Aorta (tissue), 5 donors: ENCODE measurements around the gene SPTBN4. TPM values are rescaled to one million over a fixed set of nuclear protein-coding genes. Genes with fewer than 3 reads are reported as not detected.

Experiments
- ATAC-seq: fragments of 200-7000 bp; cut with Tn5 transposase; one replicate; pipeline ENCODE4 v1.9.1; 2022; ENCODE audit warnings: moderate library complexity; ENCODE audit not compliant: low FRiP score
- DNase-seq, 2 donors: peaks; one replicate each; pipeline ENCODE4 v3.0.0-alpha.2; 2020
- H3K27ac ChIP-seq, 2 donors: one replicate each; pipeline ENCODE4 v1.5.1; 2013; ENCODE audit warnings: low read length in 2 of 2, mild to moderate bottlenecking in 2 of 2, moderate library complexity in 2 of 2, control low read depth in 1 of 2, inconsistent platforms in 1 of 2, low read depth in 1 of 2
- H3K27me3 ChIP-seq, 2 donors: one replicate each; pipeline ENCODE4 v1.6.1; 2013; ENCODE audit warnings: control low read depth in 1 of 2, low read length in 1 of 2, mild to moderate bottlenecking in 1 of 2, moderate library complexity in 1 of 2; ENCODE audit not compliant: insufficient read depth in 2 of 2, control insufficient read depth in 1 of 2
- H3K36me3 ChIP-seq, 2 donors: one replicate each; pipeline ENCODE4 v1.6.1; 2013; ENCODE audit warnings: control low read depth in 1 of 2, low read length in 1 of 2, mild to moderate bottlenecking in 1 of 2; ENCODE audit not compliant: insufficient read depth in 2 of 2, control insufficient read depth in 1 of 2
- H3K4me1 ChIP-seq, 2 donors: one replicate each; pipeline ENCODE4 v1.6.1; 2013; ENCODE audit warnings: low read length in 2 of 2, control low read depth in 1 of 2, mild to moderate bottlenecking in 1 of 2, moderate library complexity in 1 of 2; ENCODE audit not compliant: insufficient read depth in 2 of 2, control insufficient read depth in 1 of 2
- H3K4me3 ChIP-seq, 2 donors: one replicate each; pipeline ENCODE4 v1.5.1; 2013; ENCODE audit warnings: low read length in 2 of 2, control low read depth in 1 of 2, mild to moderate bottlenecking in 1 of 2
- H3K9me3 ChIP-seq: one replicate; pipeline ENCODE4 v1.6.1; 2013; ENCODE audit warnings: mild to moderate bottlenecking, low read length; ENCODE audit not compliant: control insufficient read depth
- WGBS, 2 donors: extraction: QIAGEN DNeasy Blood & Tissue Kit; methylation state at CpG; one replicate each; pipeline ENCODE4 v1.1.7; 2013; 5-methylcytosine and 5-hydroxymethylcytosine counted together
- intact Hi-C, 2 donors: fragments of 100-400 bp; cut with DNase I; formaldehyde crosslinking; loops; one replicate each; pipeline versions ENCODE4 v1.14.2 to v1.15.0; 2022
- long read RNA-seq, 2 donors: library from polyadenylated mRNA; unstranded; transcript quantifications; one replicate each; pipeline ENCODE4 v2.0.0, GENCODE V29; 2020 to 2021
- polyA plus RNA-seq, 2 donors: library from polyadenylated mRNA; stranded (reverse); fragments of 200-250 nt; gene quantifications; one replicate each; pipeline ENCODE4 v1.2.3, GENCODE V29; 2013
- total RNA-seq, 2 donors: library from RNA; stranded (reverse); fragmentation: NEBNext Ultra II Directional; extraction: Animal tissue kit (Norgen Biotek cat#: 25700); gene quantifications; one replicate each; pipeline ENCODE4 v1.2.1, GENCODE V29; 2021
- donor health status: healthy with polysubstance abuse.
- donor health status: Bipolar disorder and iron deficiency.
- donor health status: DM: no; HTN: no; CAD: no.
- donor health status: DM: no; HTN: no; CAD: no.
- donor health status: DM: yes; HTN: yes; CAD: no.

SPTBN4 gene
- 1 to 10 TPM; 1.3 to 3.6 TPM for total RNA-seq
- polyA plus RNA-seq, result 1 to 10 TPM in 1 of 2 donors, under 1 TPM in 1; 0.25 to 4.1 TPM
- long read RNA-seq, donor 1, partial matches to known transcripts, result 0 of 1 reads
- long read RNA-seq, donor 1, other reads (novel, unspliced or antisense), result 1 of 1 reads
- long read RNA-seq, donor 2, partial matches to known transcripts, result 1 of 1 reads
- long read RNA-seq, donor 2, other reads (novel, unspliced or antisense), result 0 of 1 reads

DNA sequence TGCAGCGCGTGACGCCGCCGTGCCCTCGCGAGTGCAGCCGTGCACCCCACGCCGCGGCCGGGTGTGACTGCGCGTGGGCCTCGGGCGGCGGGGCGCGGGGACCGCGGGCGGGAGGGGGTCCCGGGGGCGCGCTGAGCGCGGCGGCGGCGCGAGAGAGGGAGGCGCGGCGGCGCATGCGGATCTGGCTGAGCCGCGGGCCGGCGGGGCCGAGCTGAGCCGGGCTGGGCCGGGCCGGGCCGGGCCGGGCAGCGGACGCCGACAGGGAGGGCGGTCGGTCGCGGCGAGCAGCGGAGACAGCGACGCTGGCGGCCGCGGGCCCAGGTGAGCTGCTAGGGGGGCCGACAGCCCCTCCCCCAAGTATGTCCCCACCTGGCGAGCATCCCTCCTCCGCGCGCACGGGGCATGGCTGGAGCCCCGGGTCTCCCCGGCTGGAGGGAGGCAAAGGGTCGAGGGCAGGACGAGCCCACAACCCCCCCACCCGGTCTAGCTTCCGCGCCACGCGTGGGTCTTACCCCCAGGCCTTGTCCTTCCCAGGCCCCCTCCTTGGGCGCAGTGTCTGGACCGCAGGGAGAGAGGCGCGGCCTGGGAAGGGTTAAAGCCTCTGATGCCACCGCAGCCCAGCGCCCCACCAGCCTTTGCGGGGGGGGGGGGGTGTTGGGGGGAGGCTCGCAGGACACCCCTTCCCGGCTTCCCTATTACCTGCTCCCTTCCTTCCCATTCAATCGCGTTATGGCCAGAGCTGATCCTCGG is at the start of gene SPTBN4:
Gene SPTBN4, plus strand, starts transcription at position 17 of the 750 bp plus-strand sequence. CDS start 5,621 bp downstream, outside the sequence.
- peak within 1 kb of the TSS; percentile 42 to 55 for H3K4me3 ChIP-seq
- H3K27ac ChIP-seq, result peak within 1 kb of the TSS in 1 of 2 donors; percentile 42
- intact Hi-C loops, result loop anchor here (10.0 kb wide), 3 partner anchors 128 to 168 kb away; partner anchors contain the start of gene LTBP4 (in 1 of the 2)
- no peaks in the 10 kb centered on the region for H3K9me3 ChIP-seq
- ATAC-seq, result no peak
- no peaks in the 10 kb centered on the region for H3K27me3 ChIP-seq
- H3K4me1 ChIP-seq, result peaks cover 0 to 3% of the 10 kb centered on the region in 2 donors
- DNase-seq, result no peak
- WGBS, 2 donors, result 5% methylated on average over 32 to 87 of the region's 87 CpGs
- H3K36me3 ChIP-seq, result no peaks in the 10 kb centered on the region

DNA sequence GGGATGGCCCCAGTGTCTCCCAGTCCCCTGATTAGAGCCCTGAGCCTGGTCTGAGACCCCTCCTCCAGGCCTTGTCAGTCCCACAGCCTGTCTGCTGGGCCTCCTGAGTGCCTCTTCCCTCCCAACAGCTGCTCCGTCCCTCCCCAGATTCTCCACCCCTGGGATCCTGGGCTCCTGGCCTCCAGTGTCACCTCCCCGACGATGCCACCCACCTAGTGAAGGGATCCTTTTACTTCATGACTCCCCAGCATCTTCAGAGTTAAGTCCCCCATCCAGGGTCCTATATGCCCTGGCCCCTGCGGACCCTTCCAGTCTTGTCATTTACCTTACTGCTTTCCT is 49.2 kb upstream of the SPTBN4 start:
- H3K4me3 ChIP-seq, result no peak overlapping the region
- no peaks in the 10 kb centered on the region for H3K9me3 ChIP-seq
- DNase-seq (no peak), ATAC-seq (no peak)
- no peaks in the 10 kb centered on the region for H3K4me1 ChIP-seq
- no peaks in the 10 kb centered on the region for H3K36me3 ChIP-seq
- intact Hi-C loops, result no loop called here
- no peak overlapping the region for H3K27ac ChIP-seq
- H3K27me3 ChIP-seq, result no peaks in the 10 kb centered on the region
- 78 to 80% methylated on average over 4 of the region's 4 CpGs for WGBS, 2 donors

DNA sequence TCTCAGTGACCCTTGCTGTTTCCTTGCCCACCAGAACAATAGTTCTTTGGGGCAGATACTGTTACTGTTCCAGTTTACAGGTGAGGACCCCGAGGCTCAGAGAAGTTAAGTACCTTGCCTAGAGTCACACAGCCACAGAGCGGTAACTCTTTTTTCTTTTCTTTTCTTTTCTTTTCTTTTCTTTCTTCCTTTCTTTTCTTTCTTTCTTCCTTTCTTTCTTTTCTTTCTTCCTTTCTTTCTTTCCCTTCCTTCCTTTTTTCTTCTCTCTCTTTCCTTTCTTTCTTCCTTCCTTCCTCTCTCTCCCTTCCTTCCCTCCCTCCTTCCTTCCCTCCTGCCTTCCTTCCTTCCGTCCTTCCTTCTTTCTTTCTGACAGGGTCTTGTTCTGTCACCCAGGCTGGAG is 48.8 kb upstream of the SPTBN4 start:
- peaks cover 0 to 2% of the 10 kb centered on the region in 2 donors for H3K36me3 ChIP-seq
- H3K27ac ChIP-seq, result no peak overlapping the region
- DNase-seq (no peak), ATAC-seq (no peak)
- no peak overlapping the region for H3K4me3 ChIP-seq
- no peaks in the 10 kb centered on the region for H3K27me3 ChIP-seq
- 88 to 91% methylated on average over 3 of the region's 3 CpGs for WGBS, 2 donors
- H3K9me3 ChIP-seq, result no peaks in the 10 kb centered on the region
- intact Hi-C loops, result no loop called here
- no peaks in the 10 kb centered on the region for H3K4me1 ChIP-seq

DNA sequence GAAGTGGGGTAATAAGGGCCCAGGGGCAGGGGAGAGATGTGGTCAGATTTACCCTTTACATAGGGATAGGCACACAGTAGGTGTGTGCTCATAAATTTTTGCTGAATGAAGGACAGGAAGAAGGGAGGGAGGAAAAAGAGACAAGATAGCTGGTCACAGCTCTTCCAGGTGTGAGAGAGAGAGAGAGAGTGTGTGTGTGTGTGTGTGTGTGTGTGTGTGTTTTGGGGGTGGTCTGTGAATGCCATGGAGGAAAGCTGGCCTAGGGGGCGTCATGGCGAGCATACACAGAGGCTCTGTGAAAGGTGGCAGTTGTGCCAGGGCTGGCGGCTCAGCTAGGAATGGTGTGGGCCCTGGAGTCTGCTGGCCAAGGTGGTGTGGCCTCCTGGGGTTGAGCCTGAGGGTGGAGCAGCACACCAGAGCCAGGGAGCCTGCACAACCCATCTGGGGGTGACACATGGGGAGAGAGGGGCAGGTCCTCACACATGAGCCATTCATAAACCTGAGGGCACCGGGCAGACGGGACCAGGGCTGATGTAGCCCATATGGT is 47.7 kb upstream of the SPTBN4 start:
- no peaks in the 10 kb centered on the region for H3K27me3 ChIP-seq
- H3K4me1 ChIP-seq, result no peaks in the 10 kb centered on the region
- no peak overlapping the region for H3K4me3 ChIP-seq
- ATAC-seq (no peak), DNase-seq (no peak)
- H3K9me3 ChIP-seq, result no peaks in the 10 kb centered on the region
- 72 to 74% methylated on average over 5 of the region's 5 CpGs for WGBS, 2 donors
- no peak overlapping the region for H3K27ac ChIP-seq
- peaks cover 0 to 4% of the 10 kb centered on the region in 2 donors for H3K36me3 ChIP-seq
- intact Hi-C loops, result no loop called here

DNA sequence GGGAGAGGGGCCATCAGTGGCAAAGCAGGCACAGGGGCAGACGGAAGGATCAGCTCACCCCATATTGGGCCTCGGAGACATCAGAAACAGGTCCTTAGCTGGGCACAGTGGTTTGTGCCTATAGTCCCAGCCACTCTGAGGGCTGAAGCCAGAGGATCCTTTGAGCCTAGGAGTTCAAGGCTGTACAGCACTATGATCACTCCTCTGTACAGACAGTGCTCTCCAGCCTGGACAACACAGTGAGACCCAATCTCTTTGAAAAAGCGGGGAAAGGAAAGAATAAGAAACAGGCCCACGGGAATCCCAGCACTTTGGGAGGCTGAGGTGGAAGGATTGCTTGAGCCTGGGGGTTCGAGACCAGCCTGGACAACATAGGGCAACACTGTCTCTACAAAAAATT is 47.0 kb upstream of the SPTBN4 start:
- Histone ChIP-seq H3K27ac (no peak overlapping the region), H3K4me1 (no peaks in the 10 kb centered on the region), H3K27me3 (no peaks in the 10 kb centered on the region), H3K4me3 (no peak overlapping the region), H3K36me3 (peaks cover 0 to 4% of the 10 kb centered on the region in 2 donors), H3K9me3 (no peaks in the 10 kb centered on the region)
- DNase-seq (no peak), ATAC-seq (no peak)
- intact Hi-C loops, result loop anchor here (5.0 to 10.0 kb wide), 2 partner anchors 72 to 115 kb away; partner anchors contain the start of genes C19orf47 (in 1 of the 2) and PLD3 (in 1 of the 2)
- WGBS, 2 donors, result 88 to 89% methylated on average over 5 of the region's 5 CpGs

DNA sequence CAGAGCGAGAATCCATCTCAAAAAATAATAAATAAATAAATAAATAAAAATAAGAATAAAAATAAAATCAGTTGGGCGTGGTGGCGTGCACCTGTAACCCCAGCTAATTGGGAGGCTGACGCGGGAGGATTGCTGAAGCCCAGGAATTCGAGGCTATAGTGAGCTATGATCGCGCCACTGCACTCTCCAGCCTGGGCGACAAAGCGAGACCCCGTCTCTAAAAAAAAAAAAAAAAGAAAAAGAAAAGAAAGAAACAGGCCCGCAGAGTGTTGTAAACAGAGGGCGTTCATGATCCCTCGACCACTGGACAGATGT is 46.4 kb upstream of the SPTBN4 start:
- intact Hi-C loops, result loop anchor here (5.0 to 10.0 kb wide), 2 partner anchors 73 to 116 kb away; partner anchors contain the start of genes C19orf47 (in 1 of the 2) and PLD3 (in 1 of the 2)

DNA sequence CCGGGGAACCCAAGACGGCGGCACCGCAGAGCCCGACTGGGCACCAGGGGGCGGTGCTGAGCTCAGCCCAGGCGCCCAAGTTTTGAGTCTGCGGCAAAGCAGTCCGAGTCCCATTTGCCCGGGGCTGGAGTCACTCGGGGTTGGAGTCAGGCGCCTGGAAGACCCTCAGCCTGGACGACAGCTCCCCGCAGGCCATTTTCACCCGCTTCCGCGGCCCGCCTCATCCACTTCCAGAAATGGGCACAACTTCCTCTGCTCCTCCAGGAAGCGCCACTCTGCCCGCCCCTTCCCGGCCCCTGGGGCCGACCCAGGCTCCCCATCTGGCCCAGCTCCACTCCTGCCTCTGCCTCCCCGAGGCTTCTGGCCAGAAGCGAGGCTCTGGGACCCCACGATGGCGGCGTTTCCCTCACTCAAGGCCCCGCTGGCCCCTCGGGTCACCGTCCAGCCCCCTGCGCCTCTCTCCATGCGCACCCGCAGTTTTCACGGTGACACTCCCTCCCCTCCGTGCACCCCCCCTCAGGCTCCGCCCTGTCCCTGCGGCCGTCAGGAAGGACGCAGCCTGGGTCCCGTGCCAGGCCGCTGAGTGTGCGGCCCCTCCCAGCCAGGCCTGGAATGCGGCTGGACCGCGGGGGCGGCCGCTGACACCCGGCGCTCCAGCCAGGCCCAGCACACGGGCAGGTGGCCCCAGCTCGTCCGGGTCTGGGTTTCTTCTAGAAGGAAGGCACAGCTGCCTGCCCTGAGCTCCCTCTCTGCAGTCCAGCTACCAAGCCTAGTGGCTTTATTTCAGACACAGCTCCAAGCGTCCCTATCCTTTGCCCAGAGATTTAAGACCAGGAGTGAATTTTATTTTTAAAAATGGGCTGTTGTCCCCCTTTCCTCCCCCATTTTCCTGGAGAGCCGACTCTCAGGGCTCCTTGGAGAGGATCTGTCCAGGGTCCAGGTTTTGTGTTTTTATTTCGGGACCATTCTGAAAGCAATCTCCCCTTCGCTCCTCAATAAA is 45.7 kb upstream of the SPTBN4 start:
- H3K4me1 ChIP-seq, result no peaks in the 10 kb centered on the region
- WGBS, 2 donors, result 1 to 2% methylated on average over 54 to 56 of the region's 56 CpGs
- intact Hi-C loops, result loop anchor here (1.0 to 10.0 kb wide), 3 partner anchors 22 to 116 kb away; partner anchors contain the start of genes C19orf47 (in 1 of the 2) and PLD3 (in 1 of the 2)
- H3K9me3 ChIP-seq, result no peaks in the 10 kb centered on the region
- no peaks in the 10 kb centered on the region for H3K27me3 ChIP-seq
- H3K27ac ChIP-seq, result peak overlapping the region; percentile 93 to 96
- H3K4me3 ChIP-seq, result peak overlapping the region; percentile 22 to 23
- peaks cover 0 to 4% of the 10 kb centered on the region in 2 donors for H3K36me3 ChIP-seq
- DNase-seq (peak; percentile 96 to 98), ATAC-seq (peak; percentile 92)

More for the DNA sequence above, 46.4 kb upstream of the SPTBN4 start:
- H3K4me1 ChIP-seq, result no peaks in the 10 kb centered on the region
- H3K27ac ChIP-seq, result peak overlapping the region in 1 of 2 donors; percentile 93
- ATAC-seq, result no peak
- no peaks in the 10 kb centered on the region for H3K9me3 ChIP-seq
- 54 to 58% methylated on average over 14 of the region's 14 CpGs for WGBS, 2 donors
- no peaks in the 10 kb centered on the region for H3K27me3 ChIP-seq
- peak overlapping the region; percentile 22 to 23 for H3K4me3 ChIP-seq
- H3K36me3 ChIP-seq, result peaks cover 0 to 4% of the 10 kb centered on the region in 2 donors
- DNase-seq, result no peak
